ENCODE measurements around the gene GPR25. TPM values are rescaled to one million over a fixed set of nuclear protein-coding genes. Genes with fewer than 3 reads are reported as not detected.

The GPR25 gene
- total RNA-seq, 1 donor: not detected

- TF ChIP-seq CTCF (IDR thresholded peaks at IDR 0.05; ENCODE audit: insufficient read depth, low read length): no peak
- DNase-seq (ENCODE audit: low read depth): peak; percentile 28
- no peak overlapping the region for H3K4me3 ChIP-seq (ENCODE audit: low read depth, low read length)
Measured at GRCh38 chr1:200896531-200897196, 23.9 kb downstream of the GPR25 start.

- DNase-seq (ENCODE audit: low read depth): no peak
- H3K4me3 ChIP-seq (ENCODE audit: low read depth, low read length): no peak overlapping the region
- TF ChIP-seq CTCF (IDR thresholded peaks at IDR 0.05; ENCODE audit: insufficient read depth, low read length): no peak
Measured at GRCh38 chr1:200897259-200897658, 24.5 kb downstream of the GPR25 start.

GRCh38 chr1:200899015-200899386 lies 26.2 kb downstream of the GPR25 start:
- no peak overlapping the region for H3K4me3 ChIP-seq (ENCODE audit: low read depth, low read length)
- no peak for DNase-seq (ENCODE audit: low read depth)
- TF ChIP-seq CTCF (IDR thresholded peaks at IDR 0.05; ENCODE audit: insufficient read depth, low read length): no peak

GRCh38 chr1:200899451-200899915 lies 26.7 kb downstream of the GPR25 start:
- no peak for TF ChIP-seq CTCF (IDR thresholded peaks at IDR 0.05; ENCODE audit: insufficient read depth, low read length)
- H3K4me3 ChIP-seq (ENCODE audit: low read depth, low read length): no peak overlapping the region
- no peak for DNase-seq (ENCODE audit: low read depth)

- no peak overlapping the region for H3K4me3 ChIP-seq (ENCODE audit: low read depth, low read length)
- no peak for TF ChIP-seq CTCF (IDR thresholded peaks at IDR 0.05; ENCODE audit: insufficient read depth, low read length)
- no peak for DNase-seq (ENCODE audit: low read depth)
Measured at GRCh38 chr1:200899954-200900867, 27.4 kb downstream of the GPR25 start.

GRCh38 chr1:200900877-200901276 lies 28.1 kb downstream of the GPR25 start:
- no peak for DNase-seq (ENCODE audit: low read depth)
- no peak for TF ChIP-seq CTCF (IDR thresholded peaks at IDR 0.05; ENCODE audit: insufficient read depth, low read length)
- no peak overlapping the region for H3K4me3 ChIP-seq (ENCODE audit: low read depth, low read length)

Measured in fibroblast of the aortic adventitia (primary cell).